Measurements from ENCODE around the gene EPHA10.

EPHA10 gene

DNA sequence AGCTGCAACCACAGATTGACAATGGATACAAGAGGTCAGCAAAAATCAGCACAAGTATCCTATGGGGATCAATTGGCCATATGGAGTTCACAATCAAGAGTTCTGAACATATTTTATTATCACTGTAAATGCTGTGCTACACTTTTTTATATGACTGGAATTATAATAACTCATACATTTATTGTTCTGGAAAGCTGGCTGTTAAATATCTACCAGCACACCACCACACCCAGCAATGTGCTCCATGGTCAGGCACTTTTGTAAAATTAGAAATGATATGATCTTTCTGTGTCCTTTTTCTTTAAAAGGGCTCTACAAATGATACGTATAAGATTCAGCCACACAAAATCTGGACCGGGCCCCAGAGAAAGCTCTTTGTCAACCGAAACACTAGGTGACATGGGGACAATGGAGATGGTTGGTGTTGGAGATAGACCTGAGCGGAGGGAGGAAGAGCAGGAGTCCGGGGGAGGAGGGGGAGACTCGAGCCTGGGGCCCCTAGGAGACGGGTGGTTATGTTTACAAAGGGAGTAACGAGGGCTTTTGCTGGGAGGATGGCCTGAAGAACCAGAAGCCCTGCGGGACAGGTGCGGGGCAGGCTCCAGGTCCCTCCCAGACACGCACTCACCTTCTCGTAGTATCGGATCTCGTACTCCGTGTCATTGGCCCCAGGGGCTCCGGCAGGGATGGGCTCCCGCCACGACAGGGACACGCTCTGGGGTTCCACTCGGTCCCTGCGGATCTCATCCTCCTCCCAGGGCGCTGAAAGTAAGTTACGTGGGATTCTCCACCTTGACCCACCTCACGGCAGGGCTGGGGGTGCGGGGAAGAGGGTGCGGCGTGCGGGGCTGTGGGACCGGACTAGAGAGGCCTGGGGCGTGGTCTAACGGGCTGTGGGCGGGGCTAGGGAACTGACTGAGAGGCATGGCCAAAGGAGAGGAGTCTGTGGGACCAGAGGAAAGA lies 30.0 kb downstream of the EPHA10 start:
- DNase-seq (ENCODE audit: low spot score), result no peak

DNA sequence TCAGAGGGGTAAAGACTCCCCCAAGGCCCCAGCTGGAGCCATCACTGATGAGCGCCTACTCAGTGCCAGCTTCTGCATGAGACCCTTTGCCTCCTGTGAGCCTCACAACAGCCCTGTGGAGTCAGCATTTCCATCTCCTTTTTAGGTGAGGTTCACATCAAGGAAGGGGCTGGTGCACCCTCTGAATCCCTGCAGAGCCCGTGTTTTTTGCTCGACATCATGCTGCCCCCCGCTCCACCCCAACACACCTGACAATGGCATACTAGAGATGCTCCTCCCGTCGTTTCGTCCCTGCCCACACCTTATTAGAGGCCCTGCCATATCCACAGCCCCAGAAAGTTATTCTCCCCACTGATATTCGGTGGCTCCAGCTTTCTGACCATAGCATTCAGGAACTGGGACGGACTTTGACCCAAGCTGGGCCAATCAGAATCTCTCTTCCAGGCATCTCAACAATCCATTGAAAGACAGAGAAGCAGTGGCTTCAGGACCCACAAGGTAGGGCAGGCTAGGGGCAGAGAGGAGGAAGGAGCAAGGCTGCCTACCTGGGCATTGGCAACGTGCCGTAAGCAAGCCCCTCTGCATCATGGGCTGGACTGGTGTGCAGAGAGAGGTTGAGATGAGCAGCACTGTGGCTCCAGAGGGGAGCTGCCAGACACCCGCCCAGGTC lies 32.7 kb downstream of the EPHA10 start:
- DNase-seq (ENCODE audit: low spot score), result no peak

DNA sequence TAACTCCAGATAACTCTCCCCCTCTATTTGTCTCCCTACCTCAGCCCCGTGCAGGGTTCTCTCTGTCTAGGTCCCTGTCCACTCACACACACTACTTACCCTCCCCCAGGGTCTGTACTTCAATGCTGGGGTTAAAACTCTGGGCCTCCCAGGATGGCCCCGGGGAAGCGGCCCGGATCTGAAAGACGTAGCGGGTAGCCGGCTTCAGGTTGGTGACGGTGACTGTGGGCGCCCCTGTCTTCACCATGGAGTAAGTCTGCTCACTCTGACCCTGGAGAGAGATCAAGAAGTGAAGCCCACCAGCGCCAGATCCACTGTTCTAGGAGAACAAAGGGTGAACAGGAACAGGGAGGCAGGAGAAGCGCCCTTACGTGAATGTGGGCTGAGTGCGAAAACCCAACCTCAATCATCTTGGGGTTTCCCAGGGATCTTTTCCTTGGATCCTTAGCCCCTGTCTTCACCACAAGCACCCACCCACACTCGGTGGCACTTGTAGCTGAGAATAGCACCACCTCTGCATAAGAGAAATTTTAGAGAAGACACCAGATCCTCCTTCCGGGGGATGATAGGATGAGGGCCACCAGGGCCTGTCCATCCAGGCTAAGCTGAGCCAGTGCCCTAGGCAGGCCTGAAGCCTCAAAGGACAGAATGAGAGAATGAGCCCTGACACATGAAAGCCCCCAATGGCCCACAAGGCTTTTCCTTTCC lies 33.5 kb downstream of the EPHA10 start:
- no peak for DNase-seq (ENCODE audit: low spot score)

DNA sequence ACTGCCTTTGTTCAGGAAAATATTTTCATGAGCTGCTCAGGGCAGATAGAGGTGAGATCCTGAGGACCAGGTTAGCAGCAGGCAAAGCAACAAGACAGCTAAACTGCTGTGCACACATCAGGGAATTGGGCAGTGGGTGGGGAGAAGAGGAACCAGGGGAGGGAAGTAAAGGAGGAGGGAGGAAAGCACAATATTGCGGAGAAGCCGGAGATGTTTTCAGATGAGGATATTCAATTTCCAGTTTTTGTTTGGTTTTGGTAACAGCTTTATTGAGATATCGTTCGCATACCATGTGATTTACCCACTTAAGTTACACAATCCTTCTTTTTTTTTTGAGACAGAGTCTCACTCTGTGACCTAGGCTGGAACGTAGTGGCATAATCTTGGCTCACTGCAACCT lies 34.5 kb downstream of the EPHA10 start:
- no peak for DNase-seq (ENCODE audit: low spot score)

DNA sequence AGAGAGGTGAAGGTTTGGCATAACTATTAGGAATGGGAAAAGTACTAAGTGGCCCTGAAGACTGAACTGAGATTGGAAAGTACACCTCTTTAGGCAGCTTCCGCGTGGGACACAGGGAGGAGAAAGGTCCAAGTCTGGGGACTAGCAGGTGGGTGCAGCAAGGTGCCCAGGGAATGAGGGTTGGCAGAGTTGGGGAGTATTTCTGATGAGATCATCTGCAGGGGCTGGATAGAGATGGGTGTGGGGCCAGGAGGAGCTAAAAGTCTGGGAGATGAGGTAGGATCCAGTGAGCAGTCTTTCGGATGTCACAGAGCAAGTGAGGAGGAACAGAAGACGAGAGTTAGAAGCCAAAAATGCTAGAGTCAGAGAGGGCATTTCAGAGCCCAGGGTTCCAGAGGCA lies 36.5 kb downstream of the EPHA10 start:
- DNase-seq (ENCODE audit: low spot score), result no peak

DNA sequence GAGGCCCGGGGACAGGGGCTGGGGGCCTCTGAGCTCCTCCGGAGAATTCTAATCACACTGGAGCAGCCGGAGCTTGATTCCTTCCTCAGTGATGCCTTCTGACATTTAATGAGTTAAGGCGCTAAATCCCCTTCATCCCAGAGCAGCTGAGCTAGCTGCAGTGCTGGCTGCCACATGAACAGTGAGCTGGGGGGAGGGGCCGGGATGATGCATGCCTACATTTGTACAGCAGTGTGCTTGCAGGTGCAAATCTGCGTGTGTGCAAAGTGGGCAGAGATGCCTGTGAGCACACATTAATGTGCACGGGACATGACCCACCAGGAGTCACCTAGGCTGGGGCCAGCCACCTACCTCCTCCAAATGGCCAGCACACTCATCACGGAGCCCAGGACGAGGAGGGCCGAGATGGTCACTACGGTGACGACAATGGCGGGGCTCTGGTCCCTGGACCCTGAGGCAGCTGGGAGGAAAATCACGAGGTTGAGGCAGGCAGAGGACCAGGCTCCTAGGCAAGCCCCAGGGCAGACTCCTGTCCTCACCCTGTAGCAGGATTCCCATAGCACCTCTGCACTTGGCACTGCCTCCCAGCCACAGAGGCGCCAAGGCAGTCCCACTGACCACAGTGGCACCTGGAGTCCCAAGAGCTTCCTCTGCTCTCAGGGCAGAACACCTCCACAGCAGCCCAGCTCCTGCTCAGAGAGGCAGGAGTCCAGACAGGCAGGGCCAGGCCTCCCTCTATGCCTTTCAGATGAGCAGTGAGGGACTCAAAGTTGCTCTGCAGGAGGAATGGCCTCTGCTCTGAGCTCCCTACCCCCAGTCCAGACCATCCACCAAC lies 38.0 kb downstream of the EPHA10 start:
- DNase-seq (ENCODE audit: low spot score), result no peak

DNA sequence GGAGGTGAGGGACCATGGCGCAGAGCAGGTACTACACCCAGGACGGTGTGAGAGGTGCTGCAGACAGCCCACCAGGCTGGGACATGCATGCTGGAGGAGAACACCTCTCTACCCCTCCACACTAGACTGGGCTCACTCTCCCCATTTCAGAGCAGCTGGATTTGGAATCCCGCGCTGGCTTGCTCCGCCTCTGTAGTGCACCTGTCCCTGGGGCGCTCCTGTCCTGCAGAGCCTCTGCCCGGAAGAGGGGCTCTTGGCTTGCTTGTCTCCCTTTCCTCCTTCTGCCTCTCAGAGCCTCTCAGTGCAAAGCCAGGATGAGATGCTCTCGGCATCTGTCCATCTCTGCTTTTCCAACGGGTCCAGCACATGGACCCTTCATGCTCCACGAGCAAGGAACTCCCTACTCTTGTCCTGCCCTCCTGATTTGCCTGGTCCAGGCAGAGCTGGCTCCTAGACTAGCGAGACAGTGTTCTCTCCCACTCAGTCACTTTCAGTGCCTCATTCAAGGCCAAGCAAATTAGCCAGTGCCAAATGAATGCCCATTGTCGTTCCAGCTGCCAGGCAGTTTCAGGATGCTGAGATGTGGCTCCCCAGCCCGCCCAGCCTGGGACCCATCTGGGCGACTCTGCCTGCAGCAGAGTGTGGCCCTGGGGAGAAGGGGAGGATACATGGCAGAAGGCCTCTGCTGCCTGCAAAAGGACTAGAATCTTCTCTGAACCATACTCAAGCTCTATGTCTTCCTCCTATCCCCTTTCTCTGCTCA lies 38.9 kb downstream of the EPHA10 start:
- DNase-seq (ENCODE audit: low spot score), result no peak

DNA sequence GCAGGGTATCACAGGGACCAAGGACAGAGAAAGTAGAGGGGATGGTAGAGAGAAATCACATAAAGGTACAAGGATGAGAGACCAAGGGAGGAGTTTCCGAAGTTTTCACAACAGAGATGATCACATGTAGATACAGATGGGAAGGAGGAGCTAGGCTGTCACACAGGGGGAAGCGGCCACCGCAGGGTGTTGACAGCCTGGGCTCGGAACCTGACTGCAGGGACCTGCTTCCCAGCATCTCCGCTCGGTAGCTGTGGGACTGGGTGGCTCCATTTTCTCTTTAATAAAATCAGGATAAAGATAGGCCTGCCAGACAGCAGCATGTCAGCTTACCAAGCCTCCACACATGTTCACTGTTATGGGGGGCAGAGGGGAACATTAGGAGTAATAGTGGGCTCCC lies 40.3 kb downstream of the EPHA10 start:
- no peak for DNase-seq (ENCODE audit: low spot score)

DNA sequence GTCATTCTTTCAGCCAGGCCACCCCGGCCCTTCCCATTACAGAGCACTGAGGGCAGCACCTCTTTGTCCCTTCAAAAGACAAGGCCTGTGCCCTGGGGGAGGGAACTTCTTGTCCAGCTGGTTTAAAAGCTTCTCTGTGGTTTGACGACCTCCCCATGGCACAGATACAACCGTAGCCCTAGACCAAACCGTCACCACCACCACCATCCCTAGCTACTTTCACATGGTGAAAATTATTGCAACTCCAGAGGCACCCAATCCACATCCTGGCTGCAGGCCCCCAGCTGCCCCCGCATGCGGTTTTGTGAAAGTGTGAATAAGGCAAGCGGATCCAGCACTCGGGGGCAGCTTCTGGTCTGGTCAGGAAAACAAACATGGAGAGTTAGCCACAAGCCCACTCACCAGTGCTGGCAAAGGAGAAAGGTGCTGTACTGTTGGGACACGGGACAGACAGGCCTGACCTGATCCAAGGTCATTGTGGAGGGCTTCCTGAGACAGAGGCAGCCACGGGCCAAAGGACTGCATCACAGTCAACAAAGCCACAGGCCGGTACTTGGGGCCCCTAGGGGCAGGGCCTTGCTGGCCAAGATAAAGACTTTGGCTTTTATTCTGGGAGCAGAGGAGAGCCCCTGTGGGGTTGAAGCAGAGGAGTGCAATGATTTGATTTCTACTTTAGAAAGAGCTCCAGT lies 41.4 kb downstream of the EPHA10 start:
- DNase-seq (ENCODE audit: low spot score), result no peak

DNA sequence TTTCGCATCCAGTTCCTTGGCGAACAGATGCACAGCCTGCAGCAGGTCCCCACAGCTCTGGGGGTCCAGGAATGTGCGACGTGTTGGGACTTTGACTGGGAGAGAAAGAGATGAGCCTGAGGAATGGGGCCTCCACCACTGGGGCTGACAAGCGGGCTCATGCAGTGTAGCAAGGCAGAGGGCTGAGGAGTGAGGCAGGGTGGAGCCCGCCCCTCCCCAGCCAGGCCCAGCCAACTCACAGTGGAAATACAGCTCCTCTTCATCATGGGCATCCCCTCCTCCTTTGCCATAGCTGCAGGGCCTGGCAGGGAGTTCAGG lies 41.9 kb downstream of the EPHA10 start:
- DNase-seq (ENCODE audit: low spot score), result no peak

DNA sequence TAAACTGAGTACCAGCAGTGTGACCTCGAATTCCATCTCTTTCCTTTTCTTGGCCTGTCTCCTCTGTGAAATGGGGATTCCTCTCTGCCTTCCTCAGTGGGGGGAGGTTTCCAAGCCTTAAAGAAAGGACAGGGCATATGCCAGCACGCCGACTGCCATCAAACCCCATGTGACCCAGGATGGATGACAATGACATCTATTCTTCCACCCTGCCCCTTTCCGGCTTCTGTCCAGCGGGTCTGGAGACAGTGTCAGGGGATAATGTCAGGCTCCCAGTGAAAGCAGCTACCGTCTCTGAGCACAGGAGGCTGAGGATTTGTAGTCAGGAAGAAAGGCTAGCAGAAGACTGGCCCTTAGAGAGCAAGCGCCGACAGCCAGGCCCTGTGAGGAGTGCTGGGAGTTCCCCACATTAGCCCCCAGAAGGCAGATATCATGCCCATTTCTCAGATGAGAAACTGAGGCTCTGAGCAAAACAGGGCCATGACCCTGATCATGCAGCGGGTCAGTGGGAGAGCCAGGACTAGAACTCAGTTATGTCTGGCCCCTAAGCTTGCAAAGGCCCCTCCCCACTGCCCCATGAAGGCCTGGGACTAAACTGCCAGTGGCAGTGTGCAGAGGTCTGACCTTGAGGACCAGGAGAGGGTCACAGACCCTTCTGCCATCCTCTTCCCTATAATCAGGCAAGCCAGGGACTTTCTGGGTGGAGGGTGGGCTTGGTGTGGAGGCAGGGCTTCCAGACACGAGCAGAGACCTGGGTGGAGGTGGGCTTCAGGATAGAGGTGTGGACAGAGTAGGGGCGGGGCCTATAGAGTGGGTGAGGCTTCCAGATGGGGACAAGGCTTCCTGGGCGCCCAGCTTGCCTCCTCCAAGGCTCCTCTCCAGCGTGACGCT lies 42.5 kb downstream of the EPHA10 start:
- no peak for DNase-seq (ENCODE audit: low spot score)

DNA sequence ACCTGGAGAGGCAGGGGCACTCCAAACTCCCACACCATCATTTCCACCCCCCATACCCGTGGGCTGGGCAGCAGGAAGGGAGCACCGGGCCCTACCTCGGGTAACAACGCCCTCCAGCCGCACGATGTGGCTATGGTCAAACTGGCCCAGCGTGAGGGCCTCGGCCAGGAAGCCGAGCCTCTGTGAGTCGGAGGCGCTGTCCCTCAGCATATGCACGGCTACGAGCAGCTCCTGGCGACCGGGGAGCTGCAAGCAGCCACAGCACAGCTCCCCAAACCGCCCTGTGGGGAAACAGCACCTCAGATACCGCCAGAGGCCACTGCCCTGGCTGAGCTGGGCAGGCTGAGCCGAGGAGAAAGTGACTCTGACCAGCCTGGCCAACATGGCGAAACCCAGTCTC lies 43.4 kb downstream of the EPHA10 start:
- no peak for DNase-seq (ENCODE audit: low spot score)

DNA sequence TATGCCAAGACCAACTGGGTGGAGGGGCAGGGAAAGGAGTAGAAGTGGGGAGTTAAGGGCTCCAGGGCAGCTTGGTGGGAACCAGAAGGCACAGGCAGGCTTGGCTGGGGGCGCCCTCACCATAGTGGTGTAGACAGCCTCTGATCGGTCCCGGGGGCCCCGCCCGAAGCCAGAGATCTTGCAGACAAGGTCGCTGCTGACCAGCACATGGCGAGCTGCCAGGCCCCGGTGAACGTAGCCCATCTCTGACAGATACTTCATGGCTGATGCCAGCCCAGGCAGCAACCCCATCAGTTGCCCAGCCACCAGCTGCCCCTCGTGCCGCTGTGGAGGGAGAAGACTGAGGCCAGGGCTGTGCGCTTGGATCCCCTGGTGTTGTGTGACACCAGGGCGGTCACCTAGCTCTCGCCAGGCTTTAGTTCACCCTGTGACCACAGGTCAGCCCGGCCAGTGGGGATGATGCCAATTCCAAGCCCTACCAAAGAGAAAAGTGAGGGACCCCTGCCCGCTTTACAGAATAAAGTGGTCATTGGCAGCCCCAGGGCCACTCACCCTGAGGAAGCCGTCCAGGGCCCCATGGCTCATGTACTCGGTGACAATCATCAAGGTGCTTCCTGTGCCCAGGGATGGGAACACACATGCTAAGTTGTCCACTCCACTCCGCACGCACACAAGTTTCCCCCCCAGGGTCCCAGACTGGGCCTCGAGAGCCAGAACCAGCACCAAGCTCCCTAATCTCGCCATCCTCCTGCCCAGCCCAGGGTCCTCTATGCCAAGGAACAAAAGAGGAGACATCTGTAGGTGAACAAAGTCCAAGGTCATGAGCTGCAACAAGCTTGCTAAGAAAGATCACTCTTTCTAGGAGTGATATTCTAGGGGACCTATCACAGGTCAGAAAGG lies 44.4 kb downstream of the EPHA10 start:
- DNase-seq (ENCODE audit: low spot score), result no peak

DNA sequence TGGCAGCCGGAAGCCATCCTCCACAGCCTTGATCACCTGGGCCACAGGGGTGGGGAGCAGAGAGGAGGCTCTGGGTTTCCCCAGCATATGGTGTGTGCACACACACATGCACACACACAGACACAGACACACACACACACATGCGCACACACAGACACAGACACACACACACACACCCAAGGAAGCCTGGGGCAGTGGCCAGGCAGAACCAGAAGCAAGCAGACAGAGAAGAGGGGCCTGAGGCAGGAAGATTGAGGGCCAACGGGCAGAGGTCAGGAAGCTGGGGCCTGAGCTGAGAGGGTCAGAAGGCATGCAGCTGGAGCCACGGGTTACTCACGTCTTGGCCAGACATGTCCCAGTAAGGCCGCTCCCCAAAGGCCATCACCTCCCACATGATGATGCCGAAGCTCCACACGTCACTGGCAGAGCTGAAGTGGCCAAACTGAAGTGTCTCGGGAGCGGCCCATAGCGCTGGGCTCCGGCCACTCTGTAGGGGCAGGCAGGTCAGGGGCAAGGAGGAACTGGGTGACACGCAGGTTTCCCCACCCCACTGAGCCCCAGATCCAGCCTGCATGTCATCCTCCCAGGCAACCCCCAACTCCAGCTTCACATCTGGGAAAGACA lies 45.2 kb downstream of the EPHA10 start:
- no peak for DNase-seq (ENCODE audit: low spot score)

DNA sequence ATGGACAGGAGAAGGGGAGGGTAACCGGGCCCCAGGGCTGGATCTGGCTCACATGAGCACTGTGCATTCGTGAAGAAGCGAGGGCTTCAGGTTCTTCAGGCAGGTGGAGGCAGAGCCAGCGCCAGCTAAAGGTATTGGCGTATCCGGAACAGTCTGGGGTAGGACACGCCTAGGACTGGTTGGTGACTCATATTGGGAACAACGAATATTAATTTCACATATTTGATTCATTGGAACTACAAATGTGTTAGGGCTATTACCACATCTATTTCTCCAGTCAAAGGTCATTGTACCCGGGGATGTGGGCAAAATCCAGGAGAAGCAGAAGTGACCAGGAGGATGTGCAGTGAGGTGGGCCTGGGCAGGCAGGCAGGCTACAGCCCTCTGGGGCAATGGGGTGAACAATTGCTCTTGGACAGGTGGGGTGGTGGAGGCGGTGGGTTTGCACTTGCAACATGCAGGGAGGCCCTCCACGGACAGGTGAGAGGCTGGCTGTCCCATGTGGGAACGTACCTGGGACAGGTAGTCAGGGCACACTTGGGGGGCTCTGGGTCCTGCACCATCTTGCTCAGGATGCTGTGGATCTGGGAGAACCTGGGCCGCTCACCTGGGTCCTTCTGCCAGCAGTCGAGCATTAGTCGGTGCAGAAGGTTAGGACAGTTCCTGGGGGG lies 45.9 kb downstream of the EPHA10 start:
- no peak for DNase-seq (ENCODE audit: low spot score)

DNA sequence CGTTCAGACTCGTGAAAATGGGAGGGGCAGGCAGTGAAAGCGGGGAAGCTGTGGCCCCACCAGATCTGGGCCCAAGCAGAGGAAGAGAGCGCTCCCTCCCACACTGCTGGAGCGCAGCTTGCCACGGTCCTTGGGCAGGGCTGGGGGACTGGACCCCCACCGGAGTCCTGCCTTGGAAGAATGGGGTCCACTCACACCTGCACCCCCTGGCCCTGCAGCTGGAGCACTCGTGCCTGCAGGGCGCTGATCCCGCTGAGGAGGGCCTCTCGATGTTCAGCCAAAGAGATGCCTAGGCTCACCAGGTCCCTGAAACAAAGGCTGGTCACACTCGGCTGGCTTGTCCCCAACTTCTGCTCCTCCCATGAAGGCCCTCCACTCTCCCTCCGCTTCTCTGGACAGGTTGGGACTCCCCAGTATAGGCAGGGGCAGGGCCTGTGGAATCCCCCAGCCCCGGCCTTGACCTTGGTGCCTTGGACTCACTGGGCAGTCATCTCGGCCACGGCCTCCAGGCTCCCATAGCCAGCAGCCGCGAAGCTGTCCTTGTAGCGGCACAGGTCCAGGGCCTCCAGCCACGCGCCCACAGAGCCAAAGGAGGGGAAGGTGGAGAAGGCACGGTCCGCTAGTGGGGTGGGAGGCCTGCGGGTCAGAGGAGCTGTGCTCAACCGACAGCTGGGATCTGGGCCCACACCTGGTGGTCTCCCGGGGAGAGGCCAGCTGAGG lies 46.6 kb downstream of the EPHA10 start:
- DNase-seq (ENCODE audit: low spot score), result no peak

DNA sequence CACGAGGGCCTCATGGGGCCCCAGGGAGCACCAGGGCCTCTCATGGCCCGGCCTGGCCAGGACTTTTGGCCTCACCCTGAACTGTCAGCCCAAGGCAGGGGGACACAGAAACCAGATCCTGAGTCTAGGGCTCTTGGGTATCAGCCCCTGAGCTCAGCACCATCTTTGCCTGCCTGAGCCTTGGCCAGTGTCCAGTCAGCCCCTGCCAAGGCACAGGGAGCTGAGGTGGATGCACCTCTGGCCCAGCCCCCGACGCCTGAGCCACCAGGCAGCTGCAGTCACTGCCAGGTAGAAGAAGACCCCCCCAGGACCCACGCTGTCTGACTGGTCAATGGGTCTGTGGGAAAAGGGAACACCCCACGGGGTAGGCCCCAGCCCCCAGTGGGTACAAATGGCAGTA lies 47.3 kb downstream of the EPHA10 start:
- DNase-seq (ENCODE audit: low spot score), result no peak
